DOHH2 (cell line): ENCODE measurements around the gene B4GALNT3.
"Not testable (repeated sequence)": the region's sequence is repeated elsewhere in the genome, so short reads cannot be mapped to it uniquely, and the experiment has no call there.

Experiments used
- H3F3A ChIP-seq: fragments of 200-600 bp; sonication (generic), shearing (Covaris generic); 2 replicates; pipeline ENCODE4 v1.6.0; 2016; ENCODE audit warnings: antibody characterized with exemption, mild to moderate bottlenecking; ENCODE audit not compliant: control insufficient read depth, insufficient read depth
- H3K27ac ChIP-seq: fragments of 200-600 bp; sonication (generic); 2 replicates; pipeline ENCODE4 v1.5.1; 2014; ENCODE audit warnings: low read depth, mild to moderate bottlenecking, low read length, moderate library complexity
- H3K27me3 ChIP-seq: fragments of 200-600 bp; sonication (generic); 2 replicates; pipeline ENCODE4 v1.6.1; 2014; ENCODE audit warnings: mild to moderate bottlenecking, low read length, mixed read lengths; ENCODE audit not compliant: control insufficient read depth
- H3K36me3 ChIP-seq: fragments of 200-600 bp; sonication (generic); 2 replicates; pipeline ENCODE4 v1.6.1; 2014; ENCODE audit warnings: mild to moderate bottlenecking, low read length, moderate library complexity, mixed read lengths; ENCODE audit not compliant: control insufficient read depth
- H3K4me1 ChIP-seq: fragments of 200-600 bp; sonication (generic); 2 replicates; pipeline ENCODE4 v1.6.1; 2014; ENCODE audit warnings: mild to moderate bottlenecking, low read length, mixed read lengths; ENCODE audit not compliant: control insufficient read depth
- H3K4me2 ChIP-seq: fragments of 200-600 bp; sonication (generic); 2 replicates; pipeline ENCODE4 v1.6.0; 2014; ENCODE audit warnings: mild to moderate bottlenecking, low read length, moderate library complexity
- H3K4me3 ChIP-seq: fragments of 200-600 bp; sonication (generic); 2 replicates; pipeline ENCODE4 v1.5.1; 2014; ENCODE audit warnings: mild to moderate bottlenecking, low read length, mixed read lengths
- H3K79me2 ChIP-seq: fragments of 200-600 bp; sonication (generic); 2 replicates; pipeline ENCODE4 v1.6.1; 2014; ENCODE audit warnings: mild to moderate bottlenecking, low read length, mixed read lengths; ENCODE audit not compliant: control insufficient read depth
- H3K9me2 ChIP-seq: fragments of 200-600 bp; sonication (generic); replicated peaks from 2 replicates; pipeline ENCODE4 v1.6.1; 2014; ENCODE audit warnings: mild to moderate bottlenecking, low read length, mixed read lengths; ENCODE audit not compliant: control insufficient read depth
- H3K9me3 ChIP-seq: fragments of 200-600 bp; sonication (generic); 2 replicates; pipeline ENCODE4 v1.6.1; 2014; ENCODE audit warnings: antibody characterized with exemption, low read length, mixed read lengths; ENCODE audit not compliant: control insufficient read depth, insufficient read depth
- H4K20me1 ChIP-seq: fragments of 200-600 bp; sonication (generic); 2 replicates; pipeline ENCODE4 v1.6.0; 2014; ENCODE audit warnings: low read depth, mild to moderate bottlenecking, antibody characterized with exemption, low read length, moderate library complexity; ENCODE audit not compliant: control insufficient read depth, insufficient read depth
- EZH2phosphoT487 ChIP-seq: fragments of 200-600 bp; sonication (generic); IDR thresholded peaks from 2 replicates; pipeline ENCODE4 v1.6.1; 2017; ENCODE audit warnings: borderline replicate concordance, mild to moderate bottlenecking, antibody characterized with exemption, low read length, moderate library complexity, mixed read lengths
- TF ChIP-seq, protein P1 (sequence below): fragments of 200-600 bp; sonication (generic); IDR thresholded peaks from one replicate; pipeline ENCODE4 v1.5.1; 2014; ENCODE audit warnings: antibody characterized with exemption, mild to moderate bottlenecking, low read depth, low read length; ENCODE audit not compliant: poor library complexity, severe bottlenecking

The B4GALNT3 gene

DNA sequence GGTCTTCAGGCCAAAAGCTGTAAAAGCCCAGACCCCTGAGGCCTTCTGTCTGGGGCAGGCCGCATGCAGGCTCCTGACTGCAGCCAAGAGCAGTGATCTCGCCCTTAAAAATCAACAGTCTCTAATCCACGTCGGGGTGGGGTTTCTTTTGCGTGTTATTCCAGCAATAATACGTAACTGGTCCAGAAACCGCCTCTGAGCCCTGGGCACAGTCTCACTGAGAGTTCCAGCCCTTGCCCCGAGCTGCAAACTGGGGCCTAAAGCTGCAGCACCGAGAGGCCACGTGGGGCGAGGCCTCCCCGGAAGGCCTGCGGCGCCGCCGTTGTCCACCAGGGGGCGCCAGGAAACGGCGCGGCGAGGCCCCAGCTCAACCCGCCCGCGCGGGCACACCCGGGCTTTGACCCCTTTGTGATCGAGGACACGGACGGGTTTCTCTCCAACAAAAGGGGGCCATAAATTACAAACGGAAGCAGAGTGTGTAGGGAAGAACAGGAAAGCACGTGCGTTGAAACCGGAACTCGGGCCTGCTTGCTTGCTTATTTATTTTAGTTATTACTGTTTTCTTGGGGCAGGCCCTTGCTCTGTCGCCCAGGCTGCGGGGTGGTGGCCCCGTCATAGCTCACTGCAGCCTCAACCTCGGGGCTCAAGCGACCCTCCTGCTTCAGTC is 116.3 kb downstream of the B4GALNT3 start:
- no peak for TF ChIP-seq EZH2phosphoT487
- TF ChIP-seq, protein P1, sequence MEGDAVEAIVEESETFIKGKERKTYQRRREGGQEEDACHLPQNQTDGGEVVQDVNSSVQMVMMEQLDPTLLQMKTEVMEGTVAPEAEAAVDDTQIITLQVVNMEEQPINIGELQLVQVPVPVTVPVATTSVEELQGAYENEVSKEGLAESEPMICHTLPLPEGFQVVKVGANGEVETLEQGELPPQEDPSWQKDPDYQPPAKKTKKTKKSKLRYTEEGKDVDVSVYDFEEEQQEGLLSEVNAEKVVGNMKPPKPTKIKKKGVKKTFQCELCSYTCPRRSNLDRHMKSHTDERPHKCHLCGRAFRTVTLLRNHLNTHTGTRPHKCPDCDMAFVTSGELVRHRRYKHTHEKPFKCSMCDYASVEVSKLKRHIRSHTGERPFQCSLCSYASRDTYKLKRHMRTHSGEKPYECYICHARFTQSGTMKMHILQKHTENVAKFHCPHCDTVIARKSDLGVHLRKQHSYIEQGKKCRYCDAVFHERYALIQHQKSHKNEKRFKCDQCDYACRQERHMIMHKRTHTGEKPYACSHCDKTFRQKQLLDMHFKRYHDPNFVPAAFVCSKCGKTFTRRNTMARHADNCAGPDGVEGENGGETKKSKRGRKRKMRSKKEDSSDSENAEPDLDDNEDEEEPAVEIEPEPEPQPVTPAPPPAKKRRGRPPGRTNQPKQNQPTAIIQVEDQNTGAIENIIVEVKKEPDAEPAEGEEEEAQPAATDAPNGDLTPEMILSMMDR: peak; percentile 95
- H3K27ac ChIP-seq: no peak overlapping the region
- no peaks in the 10 kb centered on the region for H4K20me1 ChIP-seq
- no peaks in the 10 kb centered on the region for H3K79me2 ChIP-seq
- peak overlapping the region; percentile 18; the same call in 1 of the 2 replicates for H3K4me3 ChIP-seq
- H3K4me2 ChIP-seq: peak overlapping the region; percentile 39
- no peaks in the 10 kb centered on the region for H3K36me3 ChIP-seq
- H3F3A ChIP-seq: no peaks in the 10 kb centered on the region
- no peaks in the 10 kb centered on the region for H3K27me3 ChIP-seq
- no peaks in the 10 kb centered on the region for H3K9me2 ChIP-seq
- H3K9me3 ChIP-seq: no peaks in the 10 kb centered on the region
- H3K4me1 ChIP-seq: peaks cover 14% of the 10 kb centered on the region

DNA sequence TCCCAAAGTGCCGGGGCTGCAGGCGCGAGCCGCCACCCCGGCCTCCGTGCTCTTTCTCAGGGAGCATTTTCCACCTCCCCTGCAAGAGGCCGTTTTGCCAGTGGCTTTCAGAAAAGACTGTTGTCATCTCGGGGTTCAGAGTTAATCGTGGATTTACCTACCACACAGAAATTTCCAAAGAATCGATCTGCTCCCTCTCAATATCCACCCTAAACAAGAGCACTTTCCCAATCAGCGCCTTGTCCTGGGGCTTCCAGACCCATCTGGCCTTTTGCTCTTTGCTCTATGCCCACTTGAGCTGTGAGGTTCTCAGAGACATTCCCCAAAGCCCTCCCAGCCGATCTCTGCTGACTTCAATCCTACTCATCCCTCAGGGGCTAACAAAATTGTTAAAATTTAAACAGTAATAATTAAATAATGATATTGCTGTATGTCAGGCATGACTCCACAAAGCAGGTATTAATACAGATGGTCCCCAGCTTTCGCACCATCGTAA is 116.9 kb downstream of the B4GALNT3 start:
- Histone ChIP-seq H3F3A (no peaks in the 10 kb centered on the region), H3K4me1 (peaks cover 14% of the 10 kb centered on the region), H3K27ac (no peak overlapping the region), H3K27me3 (no peaks in the 10 kb centered on the region), H3K9me3 (no peaks in the 10 kb centered on the region), H3K9me2 (no peaks in the 10 kb centered on the region), H3K79me2 (no peaks in the 10 kb centered on the region), H3K4me2 (peak overlapping the region; percentile 39), H3K36me3 (no peaks in the 10 kb centered on the region), H4K20me1 (no peaks in the 10 kb centered on the region), H3K4me3 (peak overlapping the region; percentile 18; the same call in 1 of the 2 replicates)
- TF ChIP-seq EZH2phosphoT487: no peak
- TF ChIP-seq, protein P1: no peak

DNA sequence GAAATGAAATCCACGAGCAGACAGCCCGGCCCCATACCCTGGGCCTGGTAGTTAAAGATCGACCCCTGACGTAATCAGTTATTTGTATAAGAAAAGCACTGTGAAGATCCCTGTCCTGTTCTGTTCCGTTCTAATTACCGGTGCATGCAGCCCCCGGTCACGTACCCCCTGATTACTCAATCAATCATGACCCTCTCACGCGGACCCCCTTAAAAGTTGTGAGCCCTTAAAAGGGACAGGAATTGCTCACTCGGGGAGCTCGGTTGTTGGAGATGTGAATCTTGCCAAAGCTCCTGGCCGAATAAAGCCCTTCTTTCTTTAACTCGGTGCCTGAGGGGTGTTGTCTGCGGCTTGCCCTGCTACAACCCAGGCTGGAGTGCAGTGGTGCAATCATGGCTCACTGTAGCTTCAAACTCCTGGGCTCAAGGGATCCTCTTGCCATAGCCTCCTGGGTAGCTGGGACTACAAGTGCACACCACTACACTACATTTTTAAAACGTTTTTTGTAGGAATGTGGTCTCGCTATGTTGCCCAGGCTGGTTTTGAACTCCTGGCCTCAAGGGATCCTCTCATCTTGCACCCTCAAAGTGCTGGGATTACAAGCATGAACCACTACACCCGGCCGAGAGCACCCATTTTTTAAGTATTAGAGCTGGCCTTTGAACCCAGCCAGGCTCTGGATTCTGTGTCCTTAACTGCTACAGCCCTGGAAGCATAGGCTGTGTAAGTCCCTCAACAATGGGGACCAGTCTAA is 118.4 kb downstream of the B4GALNT3 start:
- not testable (repeated sequence) for H3K36me3 ChIP-seq, H3F3A ChIP-seq, H3K4me3 ChIP-seq, H3K9me2 ChIP-seq, H3K9me3 ChIP-seq, H3K27ac ChIP-seq, H3K79me2 ChIP-seq, H3K27me3 ChIP-seq, H4K20me1 ChIP-seq, H3K4me2 ChIP-seq
- peaks cover 14% of the 10 kb centered on the region for H3K4me1 ChIP-seq
